Islet of Langerhans (tissue), 1 donor: ENCODE data around the gene TP53TG3C.
"Not testable (repeated sequence)": the region's sequence is repeated elsewhere in the genome, so short reads cannot be mapped to it uniquely, and the experiment has no call there.

Source experiments
- FAIRE-seq: peaks from one replicate; lab custom pipeline; 2011; peaks lifted over from hg19 to GRCh38; lab: Jason Lieb, UNC

Gene TP53TG3C

GRCh38 chr16:33193926-33194325 is at the start of gene TP53TG3C:
TSS of gene TP53TG3C (plus strand) at chr16:33194226. CDS start at chr16:33194294, 68 bp downstream.
- not testable (repeated sequence) for FAIRE-seq
